ENCODE results near the gene IFITM2. TPM values are rescaled to one million over a fixed set of nuclear protein-coding genes. Genes with fewer than 3 reads are reported as not detected.
A peak's percentile ranks its signal among the peaks of the same experiment; 100 is the strongest.
"Not testable (repeated sequence)": the region's sequence is repeated elsewhere in the genome, so short reads cannot be mapped to it uniquely, and the experiment has no call there.

The IFITM2 gene
- total RNA-seq, 4 donors from 2014 or later = 22.2 to 99.4 (median 52.9) TPM

- no peak for TF ChIP-seq CTCF (IDR thresholded peaks at IDR 0.05)
- TF ChIP-seq POLR2A (IDR thresholded peaks at IDR 0.05) = no peak
- no peak overlapping the region for H3K4me3 ChIP-seq (ENCODE audit: low read depth, poor library complexity, severe bottlenecking)
- intact Hi-C loops (cut with DNase I; ENCODE audit: low total_unique reads) = no loop called here
- 90 to 97% methylated on average over 13 of the region's 13 CpGs for WGBS, 2 donors
- peak in 1 of 2 donors; percentile 59 for DNase-seq (ENCODE audit: low spot score in 2 of 2)
Observed at GRCh38 chr11:328012-328411, 20.4 kb downstream of the IFITM2 start.

- intact Hi-C loops (cut with DNase I; ENCODE audit: low total_unique reads); H3K4me3 ChIP-seq (ENCODE audit: low read depth, poor library complexity, severe bottlenecking): not testable (repeated sequence)
- WGBS, 2 donors = 93 to 97% methylated on average over 15 of the region's 15 CpGs
- peak in 1 of 2 donors; percentile 36 for DNase-seq (ENCODE audit: low spot score in 2 of 2)
Observed at GRCh38 chr11:328516-329100, 21.0 kb downstream of the IFITM2 start.

GRCh38 chr11:329886-330253 lies 22.3 kb downstream of the IFITM2 start:
- no peak overlapping the region for H3K4me3 ChIP-seq (ENCODE audit: low read depth, poor library complexity, severe bottlenecking)
- intact Hi-C loops (cut with DNase I; ENCODE audit: low total_unique reads) = no loop called here
- TF ChIP-seq POLR2A (IDR thresholded peaks at IDR 0.05) (no peak), CTCF (IDR thresholded peaks at IDR 0.05) (no peak)
- WGBS, 2 donors = 91 to 92% methylated on average over 2 of the region's 2 CpGs
- no peak for DNase-seq (ENCODE audit: low spot score in 2 of 2)

- TF ChIP-seq CTCF (IDR thresholded peaks at IDR 0.05) (no peak), POLR2A (IDR thresholded peaks at IDR 0.05) (no peak)
- intact Hi-C loops (cut with DNase I; ENCODE audit: low total_unique reads) = no loop called here
- 55 to 68% methylated on average over 14 of the region's 14 CpGs for WGBS, 2 donors
- DNase-seq (ENCODE audit: low spot score in 2 of 2) = peak in 1 of 2 donors; percentile 67
- no peak overlapping the region for H3K4me3 ChIP-seq (ENCODE audit: low read depth, poor library complexity, severe bottlenecking)
Observed at GRCh38 chr11:330307-330693, 22.7 kb downstream of the IFITM2 start.

GRCh38 chr11:330694-331357 lies 23.2 kb downstream of the IFITM2 start:
- DNase-seq (ENCODE audit: low spot score in 2 of 2) = peak in 1 of 2 donors; percentile 85

More at GRCh38 chr11:330694-331357, 23.2 kb downstream of the IFITM2 start:
- WGBS, 2 donors = 84 to 90% methylated on average over 22 to 34 of the region's 34 CpGs
- H3K4me3 ChIP-seq (ENCODE audit: low read depth, poor library complexity, severe bottlenecking) = no peak overlapping the region
- TF ChIP-seq POLR2A (IDR thresholded peaks at IDR 0.05) (no peak), CTCF (IDR thresholded peaks at IDR 0.05) (no peak)
- intact Hi-C loops (cut with DNase I; ENCODE audit: low total_unique reads) = no loop called here
